Gastrocnemius medialis (tissue), 4 donors: ENCODE data around the gene TNS4. TPM values are rescaled to one million over a fixed set of nuclear protein-coding genes. Genes with fewer than 3 reads are reported as not detected.

Source experiments
- ATAC-seq, 2 donors: fragments of 150-250 bp; one replicate each; pipeline ENCODE4 v1.9.1; 2016
- DNase-seq, 2 donors: peaks; one replicate each; pipeline ENCODE4 v3.0.0-alpha.2; 2019
- H3K27ac ChIP-seq, 4 donors: fragments of 200-600 bp; sonication (generic); 1 replicate in 1 of 4; 2 replicates in 3 of 4; pipeline ENCODE4 v1.5.1; 2016 to 2018; ENCODE audit warnings: mild to moderate bottlenecking in 2 of 4, moderate library complexity in 1 of 4
- H3K27me3 ChIP-seq, 3 donors: fragments of 200-600 bp; sonication (generic) in 2 of 3; 1 replicate in 1 of 3; 2 replicates in 2 of 3; pipeline versions ENCODE4 v1.5.1 to v1.6.0; 2016 to 2019; ENCODE audit warnings: mild to moderate bottlenecking in 1 of 3, moderate library complexity in 1 of 3
- H3K36me3 ChIP-seq, 2 donors: fragments of 200-600 bp; sonication (generic) in 1 of 2; one replicate each; pipeline ENCODE4 v1.5.1; 2017 to 2018
- H3K4me1 ChIP-seq, 2 donors: fragments of 200-600 bp; sonication (generic) in 1 of 2; one replicate each; pipeline ENCODE4 v1.5.1; 2016 to 2017; ENCODE audit warnings: mild to moderate bottlenecking in 2 of 2
- H3K4me3 ChIP-seq, 4 donors: fragments of 200-600 bp; sonication (generic) in 3 of 4; 1 replicate in 1 of 4; 2 replicates in 3 of 4; pipeline ENCODE4 v1.5.1; 2016 to 2019; ENCODE audit warnings: mild to moderate bottlenecking in 2 of 4
- H3K9me3 ChIP-seq, 3 donors: fragments of 200-600 bp; sonication (generic) in 2 of 3; 1 replicate in 1 of 3; 2 replicates in 2 of 3; pipeline ENCODE4 v1.5.1; 2016 to 2019
- CTCF ChIP-seq, 5 experiments: fragments of 450-650 bp in 3 of 5; fragments of 200-600 bp in 2 of 5; sonication (generic) in 2 of 5; IDR thresholded peaks in 4 of 5; conservative IDR thresholded peaks in 1 of 5; 1 replicate in 4 of 5; 2 replicates in 1 of 5; pipeline ENCODE4 v1.5.1; 2016 to 2019; ENCODE audit warnings: antibody characterized with exemption in 5 of 5, mild to moderate bottlenecking in 3 of 5, moderate library complexity in 3 of 5
- POLR2A ChIP-seq, 2 donors: fragments of 450-650 bp; IDR thresholded peaks; one replicate each; pipeline ENCODE4 v1.6.1; 2017; ENCODE audit warnings: antibody characterized with exemption in 2 of 2, mild to moderate bottlenecking in 2 of 2, moderate library complexity in 2 of 2
- in situ Hi-C, 4 donors: fragments of 200-750 bp; cut with MboI; loops; one replicate each; pipeline versions ENCODE4 v1.15.0 to v1.8.0; 2017; ENCODE audit warnings: low sequenced_read_pairs in 4 of 4
- intact Hi-C: fragments of 100-400 bp; cut with DNase I; formaldehyde crosslinking; loops from one replicate; pipeline ENCODE4 v1.15.1; 2023; ENCODE audit warnings: low total_unique reads
- total RNA-seq, 4 donors: library from RNA; depleted of rRNA; stranded (reverse); fragments of >200 nt; gene quantifications; one replicate each; pipeline versions ENCODE4 v1.1.0 to v1.2.3, GENCODE V29; 2016

TNS4 gene
- total RNA-seq, 4 donors from 2014 or later = 0.18 TPM; not detected in 3

DNA sequence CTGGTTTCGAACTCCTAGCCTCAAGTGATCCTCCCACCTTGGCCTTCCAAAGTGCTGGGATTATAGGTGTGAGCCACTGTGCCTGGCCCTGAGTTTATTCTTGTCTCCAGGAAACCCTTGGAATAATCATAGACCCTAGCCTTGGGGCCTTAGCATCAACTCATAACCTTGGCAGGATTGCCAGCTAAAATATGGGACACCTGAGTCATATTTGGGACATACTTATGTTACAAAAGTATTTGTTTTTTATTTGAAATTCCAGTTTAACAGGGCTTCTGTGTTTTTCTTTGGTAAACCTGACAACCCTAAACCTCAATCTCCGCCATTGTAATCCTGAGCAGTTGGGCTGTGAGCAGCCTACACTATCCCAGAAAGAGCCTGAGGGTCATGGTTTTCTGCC, 28.6 kb upstream of the TNS4 start:
- peaks cover 7 to 14% of the 10 kb centered on the region in 2 donors for H3K4me1 ChIP-seq
- TF ChIP-seq POLR2A (IDR thresholded peaks at IDR 0.05) (no peak), CTCF (IDR thresholded peaks at IDR 0.05 in 4 of 5, conservative IDR thresholded peaks at IDR 0.05 in 1 of 5) (no peak)
- intact Hi-C loops (loop anchor here (5.0 kb wide), 3 partner anchors 33 to 228 kb away; no protein-coding TSS in a partner anchor), in situ Hi-C loops (loop anchor here (5.0 to 25.0 kb wide), 3 partner anchors 85 to 93 kb away; partner anchors contain the start of gene IGFBP4 (in 4 of the 4))
- no peak overlapping the region for H3K4me3 ChIP-seq
- no peak for DNase-seq
- ATAC-seq = no peak
- no peaks in the 10 kb centered on the region for H3K27me3 ChIP-seq
- H3K27ac ChIP-seq = no peak overlapping the region
- H3K9me3 ChIP-seq = no peaks in the 10 kb centered on the region
- H3K36me3 ChIP-seq = no peaks in the 10 kb centered on the region

DNA sequence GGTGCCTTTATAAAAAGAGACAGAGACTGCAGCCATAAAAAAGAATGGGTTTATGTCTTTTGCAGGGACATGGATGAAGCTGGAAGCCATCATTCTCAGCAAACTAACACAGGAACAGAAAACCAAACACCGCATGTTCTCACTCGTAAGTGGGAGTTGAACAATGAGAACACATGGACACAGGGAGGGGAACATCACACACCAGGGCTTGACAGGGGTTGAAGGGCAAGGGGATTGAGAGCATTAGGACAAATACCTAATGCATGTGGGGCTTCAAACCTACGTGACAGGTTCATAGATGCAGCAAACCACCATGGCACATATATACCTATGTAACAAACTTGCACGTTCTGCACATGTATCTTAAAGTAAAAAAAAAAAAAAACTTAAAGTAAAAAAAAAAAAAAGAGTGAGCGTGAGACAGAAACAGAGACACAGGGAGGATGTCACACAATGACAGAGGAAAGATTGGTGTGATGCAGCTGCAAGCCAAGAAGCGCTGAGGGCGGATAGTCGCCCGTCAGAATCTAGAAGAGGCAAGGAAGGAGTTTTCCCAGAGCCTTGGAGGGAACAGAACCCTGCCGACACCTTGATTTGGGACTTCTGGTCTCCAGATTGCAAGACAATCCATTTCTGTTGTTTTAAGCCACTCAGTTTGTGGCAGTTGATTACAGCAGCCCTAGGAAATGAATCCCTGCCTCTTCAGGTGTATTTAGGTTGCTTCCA, 27.4 kb upstream of the TNS4 start:
- intact Hi-C loops (no loop called here), in situ Hi-C loops (loop anchor here in 1 of 4 donors (25.0 kb wide), 1 partner anchor 92 kb away; the partner anchor contains the start of gene IGFBP4)
- Histone ChIP-seq H3K27me3 (no peaks in the 10 kb centered on the region), H3K4me1 (peaks cover 7 to 14% of the 10 kb centered on the region in 2 donors), H3K27ac (no peak overlapping the region), H3K4me3 (no peak overlapping the region), H3K36me3 (no peaks in the 10 kb centered on the region), H3K9me3 (no peaks in the 10 kb centered on the region)
- DNase-seq = peak in 1 of 2 donors; percentile 2
- no peak for ATAC-seq
- no peak for TF ChIP-seq CTCF (IDR thresholded peaks at IDR 0.05 in 4 of 5, conservative IDR thresholded peaks at IDR 0.05 in 1 of 5)
- no peak for TF ChIP-seq POLR2A (IDR thresholded peaks at IDR 0.05)

GRCh38 chr17:40526668-40527067, 25.2 kb upstream of the TNS4 start:
- in situ Hi-C loops = loop anchor here in 1 of 4 donors (25.0 kb wide), 1 partner anchor 89 kb away; the partner anchor contains the start of gene IGFBP4
- TF ChIP-seq CTCF (IDR thresholded peaks at IDR 0.05 in 4 of 5, conservative IDR thresholded peaks at IDR 0.05 in 1 of 5) (no peak), POLR2A (IDR thresholded peaks at IDR 0.05) (no peak)
- H3K9me3 ChIP-seq = no peaks in the 10 kb centered on the region
- intact Hi-C loops = no loop called here
- ATAC-seq = peak; percentile 75 to 84
- H3K4me1 ChIP-seq = peaks cover 0 to 8% of the 10 kb centered on the region in 2 donors
- no peaks in the 10 kb centered on the region for H3K27me3 ChIP-seq
- H3K4me3 ChIP-seq = no peak overlapping the region
- no peaks in the 10 kb centered on the region for H3K36me3 ChIP-seq
- H3K27ac ChIP-seq = peak overlapping the region in 1 of 4 donors; percentile 12
- DNase-seq = peak; percentile 42 to 73

DNA sequence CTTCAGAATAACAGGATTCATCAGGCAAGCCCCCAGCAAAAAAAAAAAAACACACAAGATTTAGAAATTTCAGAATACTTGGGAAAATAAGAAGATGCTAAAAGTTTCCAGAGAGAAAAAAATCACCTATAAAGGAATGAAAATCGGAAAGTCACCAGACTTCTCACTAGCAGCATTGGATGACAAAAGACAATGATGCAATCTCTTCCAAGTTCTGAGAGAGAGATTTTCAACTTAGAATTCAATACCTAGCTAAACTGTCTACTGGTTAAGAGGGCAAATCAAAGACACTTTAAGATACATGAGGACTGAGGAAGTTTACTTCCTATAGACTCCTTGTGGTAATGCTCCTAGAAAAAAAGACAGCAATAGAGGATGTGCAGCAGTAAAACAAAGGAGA, 23.9 kb upstream of the TNS4 start:
- H3K4me3 ChIP-seq = no peak overlapping the region
- H3K4me1 ChIP-seq = peaks cover 0 to 8% of the 10 kb centered on the region in 2 donors
- no peak overlapping the region for H3K27ac ChIP-seq
- in situ Hi-C loops (loop anchor here in 1 of 4 donors (25.0 kb wide), 1 partner anchor 88 kb away; the partner anchor contains the start of gene IGFBP4), intact Hi-C loops (no loop called here)
- no peak for ATAC-seq
- no peak for DNase-seq
- H3K36me3 ChIP-seq = no peaks in the 10 kb centered on the region
- TF ChIP-seq POLR2A (IDR thresholded peaks at IDR 0.05) (no peak), CTCF (IDR thresholded peaks at IDR 0.05 in 4 of 5, conservative IDR thresholded peaks at IDR 0.05 in 1 of 5) (no peak)
- H3K9me3 ChIP-seq = no peaks in the 10 kb centered on the region
- no peaks in the 10 kb centered on the region for H3K27me3 ChIP-seq
